ENCODE results near the gene SON. TPM values are rescaled to one million over a fixed set of nuclear protein-coding genes. Genes with fewer than 3 reads are reported as not detected.

The SON gene
- total RNA-seq, 1 experiment from 2014 or later: 329 TPM

DNA sequence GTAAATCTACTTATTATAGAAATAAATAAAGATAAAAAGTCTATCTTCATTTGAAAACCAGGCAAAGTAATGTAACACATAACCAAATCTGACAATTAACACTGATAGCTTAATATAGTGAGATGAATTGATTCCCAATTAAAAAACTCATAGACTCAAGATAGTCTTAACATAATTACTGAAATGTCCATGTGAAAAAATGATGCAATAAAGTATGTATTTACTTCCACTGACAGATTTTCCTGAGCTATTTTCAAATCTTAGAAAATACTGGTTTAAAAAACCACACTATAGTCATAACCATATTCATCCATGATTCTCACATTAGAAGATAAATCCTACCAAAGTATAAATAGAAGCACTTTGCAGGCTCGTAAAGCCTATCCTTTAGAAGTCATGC, 55.2 kb downstream of the SON start:
- H3K23ac ChIP-seq (ENCODE audit: insufficient read length, low read depth, low read length): no peak overlapping the region
- no peak overlapping the region for H4K5ac ChIP-seq (ENCODE audit: insufficient read length, low read depth, low read length)
- H3K4ac ChIP-seq (ENCODE audit: low read depth, low read length): no peak overlapping the region
- no peak overlapping the region for H2BK12ac ChIP-seq (ENCODE audit: insufficient read length, low read depth, low read length)
- H3K18ac ChIP-seq (ENCODE audit: insufficient read length, low read depth, low read length): no peak overlapping the region
- H2AK5ac ChIP-seq (ENCODE audit: insufficient read length, low read length): no peak overlapping the region
- H2BK20ac ChIP-seq (ENCODE audit: low read depth, low read length, poor library complexity, severe bottlenecking): no peak overlapping the region
- no CpG with 5 or more reads among the region's 1 CpG for WGBS (ENCODE audit: extremely low coverage, insufficient read length, low lambda C conversion rate)
- Mint-ChIP-seq H3K9me3 (no peaks in the 10 kb centered on the region), H3K27me3 (ENCODE audit: low read depth) (no peaks in the 10 kb centered on the region), H3K36me3 (ENCODE audit: insufficient read depth in 1 of 3, low read depth in 3 of 3) (peaks cover 9 to 51% (median 39%) of the 10 kb centered on the region in 3 experiments; a peak in 6 of 7 replicates), H3K4me1 (no peaks in the 10 kb centered on the region), H3K27ac (no peak overlapping the region), H3K4me3 (no peak overlapping the region)
- H3K23me2 ChIP-seq (ENCODE audit: insufficient read length, low read depth, low read length, poor library complexity, severe bottlenecking): no peaks in the 10 kb centered on the region
- no peak overlapping the region for H3K4me2 ChIP-seq (ENCODE audit: insufficient read depth, insufficient read length, low read length)
- H4K8ac ChIP-seq (replicated peaks; ENCODE audit: insufficient read length, low read depth, low read length): no peak overlapping the region
- no peaks in the 10 kb centered on the region for H3K79me1 ChIP-seq (ENCODE audit: insufficient read depth, low read depth, low read length, poor library complexity, severe bottlenecking)
- no peaks in the 10 kb centered on the region for H3K4me1 ChIP-seq (ENCODE audit: insufficient read depth, low read length)
- no peak overlapping the region for H3K56ac ChIP-seq (ENCODE audit: insufficient read length, low read depth, low read length)
- no peaks in the 10 kb centered on the region for H3K9me3 ChIP-seq (ENCODE audit: control insufficient read depth, low read depth, low read length)
- no peak for TF ChIP-seq CTCF (conservative IDR thresholded peaks at IDR 0.05)
- no peak overlapping the region for H3K14ac ChIP-seq (ENCODE audit: insufficient read depth, low read length)
- H2BK5ac ChIP-seq (ENCODE audit: insufficient read length, low read length): no peak overlapping the region
- H3K27ac ChIP-seq (ENCODE audit: insufficient read length, low read depth, low read length): no peak overlapping the region
- no peak overlapping the region for H4K91ac ChIP-seq (ENCODE audit: insufficient read length, low read depth, low read length)
- H3K79me2 ChIP-seq (ENCODE audit: insufficient read depth, low read length): no peaks in the 10 kb centered on the region
- no peak overlapping the region for H3K9ac ChIP-seq (ENCODE audit: extremely low read depth, insufficient read length, low read length)
- no peaks in the 10 kb centered on the region for H3K27me3 ChIP-seq (ENCODE audit: insufficient read depth, low read length)
- no peak overlapping the region for H2AFZ ChIP-seq (ENCODE audit: low read length)
- no peak overlapping the region for H3T11ph ChIP-seq (ENCODE audit: low read length)
- no peak overlapping the region for H2BK15ac ChIP-seq (ENCODE audit: low read depth, low read length)
- no peaks in the 10 kb centered on the region for H4K20me1 ChIP-seq (ENCODE audit: control insufficient read depth, insufficient read depth, insufficient read length)
- no peak overlapping the region for H2BK120ac ChIP-seq (ENCODE audit: low read depth, low read length, poor library complexity, severe bottlenecking)
- no peak for DNase-seq
